HEK293 (cell line): ENCODE measurements around the gene DUSP22.
A peak's percentile ranks its signal among the peaks of the same experiment; 100 is the strongest.

Experiments
- BCL11A ChIP-seq: fragments of 450-650 bp; formaldehyde crosslinking; IDR thresholded peaks from 2 replicates; pipeline ENCODE4 v1.5.1; 2016; ENCODE audit warnings: low read depth, missing biosample characterization, missing genetic modification characterization
- FEZF1 ChIP-seq: fragments of 450-650 bp; formaldehyde crosslinking; IDR thresholded peaks from 2 replicates; pipeline ENCODE4 v1.5.1; 2016; ENCODE audit warnings: missing biosample characterization, missing genetic modification characterization
- GLI2 ChIP-seq: fragments of 450-650 bp; formaldehyde crosslinking; IDR thresholded peaks from 2 replicates; pipeline ENCODE4; 2017; ENCODE audit warnings: missing biosample characterization, missing genetic modification characterization, low read depth, borderline replicate concordance
- HOXD13 ChIP-seq: sonication (generic); formaldehyde crosslinking; IDR thresholded peaks from 2 replicates; pipeline ENCODE4 v1.8.0; 2022; ENCODE audit warnings: missing genetic modification reagents, borderline replicate concordance
- MZF1 ChIP-seq: fragments of 450-650 bp; formaldehyde crosslinking; IDR thresholded peaks from 2 replicates; pipeline ENCODE4 v1.5.1; 2017; ENCODE audit warnings: missing biosample characterization, missing genetic modification characterization, borderline replicate concordance
- OSR2 ChIP-seq: fragments of 450-650 bp; formaldehyde crosslinking; IDR thresholded peaks from 2 replicates; pipeline ENCODE4 v1.5.1; 2016; ENCODE audit warnings: missing biosample characterization, missing genetic modification characterization
- SETDB1 ChIP-seq: IDR thresholded peaks from one replicate; pipeline ENCODE4 v1.6.1; 2017; ENCODE audit warnings: mild to moderate bottlenecking, low read length, moderate library complexity, mixed read lengths; ENCODE audit not compliant: insufficient read length
- SP3 ChIP-seq: fragments of 450-650 bp; formaldehyde crosslinking; IDR thresholded peaks from 2 replicates; pipeline ENCODE4 v1.5.1; 2016; ENCODE audit warnings: missing biosample characterization, missing genetic modification characterization
- WT1 ChIP-seq: fragments of 450-650 bp; formaldehyde crosslinking; IDR thresholded peaks from 2 replicates; pipeline ENCODE4 v1.5.1; 2016; ENCODE audit warnings: missing biosample characterization, missing genetic modification characterization
- YY1 ChIP-seq: fragments of 450-650 bp; formaldehyde crosslinking; IDR thresholded peaks from 2 replicates; pipeline ENCODE4 v1.5.1; 2018; ENCODE audit warnings: missing biosample characterization, missing genetic modification characterization
- ZNF112 ChIP-seq: fragments of 450-650 bp; formaldehyde crosslinking; IDR thresholded peaks from 2 replicates; pipeline ENCODE4 v1.5.0; 2017; ENCODE audit warnings: missing biosample characterization, missing genetic modification characterization
- ZNF155 ChIP-seq: fragments of 450-650 bp; formaldehyde crosslinking; IDR thresholded peaks from 2 replicates; pipeline ENCODE4 v1.5.1; 2016; ENCODE audit warnings: missing biosample characterization, missing genetic modification characterization
- ZNF48 ChIP-seq: fragments of 450-650 bp; formaldehyde crosslinking; IDR thresholded peaks from 2 replicates; pipeline ENCODE4 v1.5.1; 2016; ENCODE audit warnings: missing biosample characterization, missing genetic modification characterization
- ZNF548 ChIP-seq: fragments of 450-650 bp; formaldehyde crosslinking; IDR thresholded peaks from 2 replicates; pipeline ENCODE4 v1.5.1; 2016; ENCODE audit warnings: missing biosample characterization, missing genetic modification characterization
- ZNF629 ChIP-seq: fragments of 450-650 bp; formaldehyde crosslinking; IDR thresholded peaks from 2 replicates; pipeline ENCODE4 v1.5.1; 2017; ENCODE audit warnings: missing biosample characterization, missing genetic modification characterization
- ZNF777 ChIP-seq: fragments of 450-650 bp; formaldehyde crosslinking; IDR thresholded peaks from 2 replicates; pipeline ENCODE4 v1.5.1; 2017; ENCODE audit warnings: missing biosample characterization, missing genetic modification characterization, borderline replicate concordance
- ZSCAN30 ChIP-seq: fragments of 450-650 bp; IDR thresholded peaks from 2 replicates; pipeline ENCODE4 v1.5.1; 2018; ENCODE audit warnings: missing biosample characterization, mild to moderate bottlenecking, missing genetic modification characterization, moderate library complexity
- ZXDB ChIP-seq: fragments of 450-650 bp; formaldehyde crosslinking; IDR thresholded peaks from 2 replicates; pipeline ENCODE4 v1.5.1; 2016; ENCODE audit warnings: missing biosample characterization, missing genetic modification characterization
- TF ChIP-seq, protein P1 (sequence below): fragments of 450-650 bp; IDR thresholded peaks from 2 replicates; pipeline ENCODE4 v1.5.1; 2018; ENCODE audit warnings: missing biosample characterization, mild to moderate bottlenecking, missing genetic modification characterization
- TF ChIP-seq, protein P2 (sequence below): fragments of 450-650 bp; formaldehyde crosslinking; conservative IDR thresholded peaks from 2 replicates; pipeline ENCODE4 v1.5.1; 2016; ENCODE audit warnings: low read depth, missing biosample characterization, missing genetic modification characterization
- TF ChIP-seq, protein P3 (sequence below): fragments of 450-650 bp; formaldehyde crosslinking; IDR thresholded peaks from 2 replicates; pipeline ENCODE4 v1.5.1; 2016; ENCODE audit warnings: missing biosample characterization, missing genetic modification characterization
- TF ChIP-seq, protein P4 (sequence below): fragments of 450-650 bp; formaldehyde crosslinking; IDR thresholded peaks from 2 replicates; pipeline ENCODE4 v1.5.1; 2017; ENCODE audit warnings: missing biosample characterization, missing genetic modification characterization
- TF ChIP-seq, protein P5 (sequence below): fragments of 450-650 bp; formaldehyde crosslinking; IDR thresholded peaks from 2 replicates; pipeline ENCODE4 v1.5.1; 2017; ENCODE audit warnings: missing biosample characterization, missing genetic modification characterization
- TF ChIP-seq, protein P6 (sequence below): fragments of 450-650 bp; formaldehyde crosslinking; IDR thresholded peaks from 2 replicates; pipeline ENCODE4 v1.5.1; 2016; ENCODE audit warnings: missing biosample characterization, missing genetic modification characterization
- TF ChIP-seq, protein P7 (sequence below): fragments of 450-650 bp; formaldehyde crosslinking; IDR thresholded peaks from 2 replicates; pipeline ENCODE4 v1.5.1; 2017; ENCODE audit warnings: missing biosample characterization, missing genetic modification characterization

DUSP22 gene

DNA sequence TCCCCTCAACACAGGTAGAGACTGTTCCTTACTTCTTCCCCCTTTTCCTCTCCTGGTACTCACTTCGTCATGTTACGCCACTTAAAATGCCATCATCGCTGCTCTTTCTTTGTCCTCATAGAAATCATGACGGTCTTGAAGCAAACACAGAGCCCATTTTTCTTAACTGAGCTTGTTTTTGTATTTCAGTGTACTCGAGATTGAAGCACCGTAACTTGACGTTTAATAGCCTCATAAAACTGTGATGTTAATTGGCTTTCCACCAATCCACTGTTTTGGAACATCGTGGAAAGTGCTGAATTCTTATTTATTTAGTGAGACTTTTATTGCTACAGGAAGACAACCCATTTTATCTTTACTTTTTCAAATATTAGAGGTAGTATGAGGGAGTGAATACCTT, 38.7 kb downstream of the DUSP22 start (continued):
- TF ChIP-seq SETDB1 (no peak), ZNF155 (tag by site-specific recombination) (no peak), MZF1 (tag by site-specific recombination) (peak; percentile 43; the same call in 1 of the 2 replicates), HOXD13 (CRISPR knock-in tag) (peak; percentile 69; the same call in 1 of the 2 replicates), ZNF629 (tag by site-specific recombination) (peak; percentile 90), WT1 (tag by site-specific recombination) (peak; percentile 85), ZXDB (peak; percentile 58; the same call in 1 of the 2 replicates), YY1 (tag by site-specific recombination) (peak; percentile 59; the same call in 1 of the 2 replicates), BCL11A (tag by site-specific recombination) (0 out of 2 replicates have a peak, but pooled peaks have one; percentile 28), OSR2 (tag by site-specific recombination) (peak; percentile 71), ZNF777 (tag by site-specific recombination) (no peak), FEZF1 (tag by site-specific recombination) (peak; percentile 98), GLI2 (tag by site-specific recombination) (0 out of 2 replicates have a peak, but pooled peaks have one; percentile 57), ZNF548 (tag by site-specific recombination) (no peak), ZNF48 (tag by site-specific recombination) (no peak), SP3 (no peak), ZNF112 (tag by site-specific recombination) (no peak), ZSCAN30 (tag by site-specific recombination) (0 out of 2 replicates have a peak, but pooled peaks have one; percentile 44)
- TF ChIP-seq, protein P1, sequence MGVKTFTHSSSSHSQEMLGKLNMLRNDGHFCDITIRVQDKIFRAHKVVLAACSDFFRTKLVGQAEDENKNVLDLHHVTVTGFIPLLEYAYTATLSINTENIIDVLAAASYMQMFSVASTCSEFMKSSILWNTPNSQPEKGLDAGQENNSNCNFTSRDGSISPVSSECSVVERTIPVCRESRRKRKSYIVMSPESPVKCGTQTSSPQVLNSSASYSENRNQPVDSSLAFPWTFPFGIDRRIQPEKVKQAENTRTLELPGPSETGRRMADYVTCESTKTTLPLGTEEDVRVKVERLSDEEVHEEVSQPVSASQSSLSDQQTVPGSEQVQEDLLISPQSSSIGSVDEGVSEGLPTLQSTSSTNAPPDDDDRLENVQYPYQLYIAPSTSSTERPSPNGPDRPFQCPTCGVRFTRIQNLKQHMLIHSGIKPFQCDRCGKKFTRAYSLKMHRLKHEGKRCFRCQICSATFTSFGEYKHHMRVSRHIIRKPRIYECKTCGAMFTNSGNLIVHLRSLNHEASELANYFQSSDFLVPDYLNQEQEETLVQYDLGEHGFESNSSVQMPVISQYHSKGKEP (tag by site-specific recombination): peak; percentile 66
- TF ChIP-seq, protein P2, sequence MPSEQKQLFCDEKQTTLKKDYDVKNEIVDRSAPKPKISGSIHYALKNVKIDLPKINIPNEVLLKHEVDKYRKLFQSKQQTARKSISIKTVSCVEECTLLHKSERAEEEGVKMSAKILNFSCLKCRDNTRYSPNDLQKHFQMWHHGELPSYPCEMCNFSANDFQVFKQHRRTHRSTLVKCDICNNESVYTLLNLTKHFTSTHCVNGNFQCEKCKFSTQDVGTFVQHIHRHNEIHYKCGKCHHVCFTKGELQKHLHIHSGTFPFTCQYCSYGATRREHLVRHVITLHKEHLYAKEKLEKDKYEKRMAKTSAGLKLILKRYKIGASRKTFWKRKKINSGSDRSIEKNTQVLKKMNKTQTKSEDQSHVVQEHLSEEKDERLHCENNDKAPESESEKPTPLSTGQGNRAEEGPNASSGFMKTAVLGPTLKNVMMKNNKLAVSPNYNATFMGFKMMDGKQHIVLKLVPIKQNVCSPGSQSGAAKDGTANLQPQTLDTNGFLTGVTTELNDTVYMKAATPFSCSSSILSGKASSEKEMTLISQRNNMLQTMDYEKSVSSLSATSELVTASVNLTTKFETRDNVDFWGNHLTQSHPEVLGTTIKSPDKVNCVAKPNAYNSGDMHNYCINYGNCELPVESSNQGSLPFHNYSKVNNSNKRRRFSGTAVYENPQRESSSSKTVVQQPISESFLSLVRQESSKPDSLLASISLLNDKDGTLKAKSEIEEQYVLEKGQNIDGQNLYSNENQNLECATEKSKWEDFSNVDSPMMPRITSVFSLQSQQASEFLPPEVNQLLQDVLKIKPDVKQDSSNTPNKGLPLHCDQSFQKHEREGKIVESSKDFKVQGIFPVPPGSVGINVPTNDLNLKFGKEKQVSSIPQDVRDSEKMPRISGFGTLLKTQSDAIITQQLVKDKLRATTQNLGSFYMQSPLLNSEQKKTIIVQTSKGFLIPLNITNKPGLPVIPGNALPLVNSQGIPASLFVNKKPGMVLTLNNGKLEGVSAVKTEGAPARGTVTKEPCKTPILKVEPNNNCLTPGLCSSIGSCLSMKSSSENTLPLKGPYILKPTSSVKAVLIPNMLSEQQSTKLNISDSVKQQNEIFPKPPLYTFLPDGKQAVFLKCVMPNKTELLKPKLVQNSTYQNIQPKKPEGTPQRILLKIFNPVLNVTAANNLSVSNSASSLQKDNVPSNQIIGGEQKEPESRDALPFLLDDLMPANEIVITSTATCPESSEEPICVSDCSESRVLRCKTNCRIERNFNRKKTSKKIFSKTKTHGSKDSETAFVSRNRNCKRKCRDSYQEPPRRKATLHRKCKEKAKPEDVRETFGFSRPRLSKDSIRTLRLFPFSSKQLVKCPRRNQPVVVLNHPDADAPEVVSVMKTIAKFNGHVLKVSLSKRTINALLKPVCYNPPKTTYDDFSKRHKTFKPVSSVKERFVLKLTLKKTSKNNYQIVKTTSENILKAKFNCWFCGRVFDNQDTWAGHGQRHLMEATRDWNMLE: 0 out of 2 replicates have a peak, but pooled peaks have one; percentile 11
- TF ChIP-seq, protein P3, sequence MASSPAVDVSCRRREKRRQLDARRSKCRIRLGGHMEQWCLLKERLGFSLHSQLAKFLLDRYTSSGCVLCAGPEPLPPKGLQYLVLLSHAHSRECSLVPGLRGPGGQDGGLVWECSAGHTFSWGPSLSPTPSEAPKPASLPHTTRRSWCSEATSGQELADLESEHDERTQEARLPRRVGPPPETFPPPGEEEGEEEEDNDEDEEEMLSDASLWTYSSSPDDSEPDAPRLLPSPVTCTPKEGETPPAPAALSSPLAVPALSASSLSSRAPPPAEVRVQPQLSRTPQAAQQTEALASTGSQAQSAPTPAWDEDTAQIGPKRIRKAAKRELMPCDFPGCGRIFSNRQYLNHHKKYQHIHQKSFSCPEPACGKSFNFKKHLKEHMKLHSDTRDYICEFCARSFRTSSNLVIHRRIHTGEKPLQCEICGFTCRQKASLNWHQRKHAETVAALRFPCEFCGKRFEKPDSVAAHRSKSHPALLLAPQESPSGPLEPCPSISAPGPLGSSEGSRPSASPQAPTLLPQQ (tag by site-specific recombination): no peak
- TF ChIP-seq, protein P4, sequence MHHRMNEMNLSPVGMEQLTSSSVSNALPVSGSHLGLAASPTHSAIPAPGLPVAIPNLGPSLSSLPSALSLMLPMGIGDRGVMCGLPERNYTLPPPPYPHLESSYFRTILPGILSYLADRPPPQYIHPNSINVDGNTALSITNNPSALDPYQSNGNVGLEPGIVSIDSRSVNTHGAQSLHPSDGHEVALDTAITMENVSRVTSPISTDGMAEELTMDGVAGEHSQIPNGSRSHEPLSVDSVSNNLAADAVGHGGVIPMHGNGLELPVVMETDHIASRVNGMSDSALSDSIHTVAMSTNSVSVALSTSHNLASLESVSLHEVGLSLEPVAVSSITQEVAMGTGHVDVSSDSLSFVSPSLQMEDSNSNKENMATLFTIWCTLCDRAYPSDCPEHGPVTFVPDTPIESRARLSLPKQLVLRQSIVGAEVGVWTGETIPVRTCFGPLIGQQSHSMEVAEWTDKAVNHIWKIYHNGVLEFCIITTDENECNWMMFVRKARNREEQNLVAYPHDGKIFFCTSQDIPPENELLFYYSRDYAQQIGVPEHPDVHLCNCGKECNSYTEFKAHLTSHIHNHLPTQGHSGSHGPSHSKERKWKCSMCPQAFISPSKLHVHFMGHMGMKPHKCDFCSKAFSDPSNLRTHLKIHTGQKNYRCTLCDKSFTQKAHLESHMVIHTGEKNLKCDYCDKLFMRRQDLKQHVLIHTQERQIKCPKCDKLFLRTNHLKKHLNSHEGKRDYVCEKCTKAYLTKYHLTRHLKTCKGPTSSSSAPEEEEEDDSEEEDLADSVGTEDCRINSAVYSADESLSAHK: peak; percentile 43; the same call in 1 of the 2 replicates
- TF ChIP-seq, protein P5, sequence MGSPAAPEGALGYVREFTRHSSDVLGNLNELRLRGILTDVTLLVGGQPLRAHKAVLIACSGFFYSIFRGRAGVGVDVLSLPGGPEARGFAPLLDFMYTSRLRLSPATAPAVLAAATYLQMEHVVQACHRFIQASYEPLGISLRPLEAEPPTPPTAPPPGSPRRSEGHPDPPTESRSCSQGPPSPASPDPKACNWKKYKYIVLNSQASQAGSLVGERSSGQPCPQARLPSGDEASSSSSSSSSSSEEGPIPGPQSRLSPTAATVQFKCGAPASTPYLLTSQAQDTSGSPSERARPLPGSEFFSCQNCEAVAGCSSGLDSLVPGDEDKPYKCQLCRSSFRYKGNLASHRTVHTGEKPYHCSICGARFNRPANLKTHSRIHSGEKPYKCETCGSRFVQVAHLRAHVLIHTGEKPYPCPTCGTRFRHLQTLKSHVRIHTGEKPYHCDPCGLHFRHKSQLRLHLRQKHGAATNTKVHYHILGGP: peak; percentile 68
- TF ChIP-seq, protein P6, sequence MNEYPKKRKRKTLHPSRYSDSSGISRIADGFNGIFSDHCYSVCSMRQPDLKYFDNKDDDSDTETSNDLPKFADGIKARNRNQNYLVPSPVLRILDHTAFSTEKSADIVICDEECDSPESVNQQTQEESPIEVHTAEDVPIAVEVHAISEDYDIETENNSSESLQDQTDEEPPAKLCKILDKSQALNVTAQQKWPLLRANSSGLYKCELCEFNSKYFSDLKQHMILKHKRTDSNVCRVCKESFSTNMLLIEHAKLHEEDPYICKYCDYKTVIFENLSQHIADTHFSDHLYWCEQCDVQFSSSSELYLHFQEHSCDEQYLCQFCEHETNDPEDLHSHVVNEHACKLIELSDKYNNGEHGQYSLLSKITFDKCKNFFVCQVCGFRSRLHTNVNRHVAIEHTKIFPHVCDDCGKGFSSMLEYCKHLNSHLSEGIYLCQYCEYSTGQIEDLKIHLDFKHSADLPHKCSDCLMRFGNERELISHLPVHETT (tag by site-specific recombination): no peak
- TF ChIP-seq, protein P7, sequence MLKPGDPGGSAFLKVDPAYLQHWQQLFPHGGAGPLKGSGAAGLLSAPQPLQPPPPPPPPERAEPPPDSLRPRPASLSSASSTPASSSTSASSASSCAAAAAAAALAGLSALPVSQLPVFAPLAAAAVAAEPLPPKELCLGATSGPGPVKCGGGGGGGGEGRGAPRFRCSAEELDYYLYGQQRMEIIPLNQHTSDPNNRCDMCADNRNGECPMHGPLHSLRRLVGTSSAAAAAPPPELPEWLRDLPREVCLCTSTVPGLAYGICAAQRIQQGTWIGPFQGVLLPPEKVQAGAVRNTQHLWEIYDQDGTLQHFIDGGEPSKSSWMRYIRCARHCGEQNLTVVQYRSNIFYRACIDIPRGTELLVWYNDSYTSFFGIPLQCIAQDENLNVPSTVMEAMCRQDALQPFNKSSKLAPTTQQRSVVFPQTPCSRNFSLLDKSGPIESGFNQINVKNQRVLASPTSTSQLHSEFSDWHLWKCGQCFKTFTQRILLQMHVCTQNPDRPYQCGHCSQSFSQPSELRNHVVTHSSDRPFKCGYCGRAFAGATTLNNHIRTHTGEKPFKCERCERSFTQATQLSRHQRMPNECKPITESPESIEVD (tag by site-specific recombination): peak; percentile 99
